HCEC 1CT (cell line): Measurements from ENCODE around the gene KDM7A.
"Not testable (repeated sequence)": the region's sequence is repeated elsewhere in the genome, so short reads cannot be mapped to it uniquely, and the experiment has no call there.

ENCODE experiments used
- DNase-seq: peaks from one replicate; pipeline ENCODE4 v3.0.0-alpha.2; 2017

Gene KDM7A

GRCh38 chr7:140200061-140200989 is 23.5 kb upstream of the KDM7A start:
- no peak for DNase-seq

- no peak for DNase-seq
Observed at GRCh38 chr7:140197938-140198337, 21.2 kb upstream of the KDM7A start.

GRCh38 chr7:140197218-140197890 is 20.6 kb upstream of the KDM7A start:
- no peak for DNase-seq

GRCh38 chr7:140196361-140197217 is 19.8 kb upstream of the KDM7A start:
- peak; percentile 11 for DNase-seq

- no peak for DNase-seq
Observed at GRCh38 chr7:140195859-140196258, 19.1 kb upstream of the KDM7A start.

DNA sequence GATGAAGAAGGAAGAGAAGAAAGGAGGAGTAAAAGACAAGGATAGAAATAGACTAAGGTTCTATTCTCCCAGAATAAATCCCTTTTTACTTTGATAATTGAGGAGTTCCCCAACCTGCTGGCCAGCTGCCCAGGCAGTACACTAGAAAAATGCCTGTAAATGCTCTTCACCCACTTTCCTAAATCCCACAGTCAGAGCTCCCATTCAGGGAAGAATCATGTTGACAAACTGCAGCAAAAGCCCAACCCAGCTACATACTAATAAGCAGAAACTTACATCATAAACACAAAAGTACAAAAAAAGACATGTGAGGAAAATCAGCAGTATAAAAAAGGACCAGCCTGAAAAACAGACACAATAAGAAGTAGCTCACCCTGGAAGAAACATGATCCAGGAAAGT is 15.8 kb upstream of the KDM7A start:
- DNase-seq: no peak

DNA sequence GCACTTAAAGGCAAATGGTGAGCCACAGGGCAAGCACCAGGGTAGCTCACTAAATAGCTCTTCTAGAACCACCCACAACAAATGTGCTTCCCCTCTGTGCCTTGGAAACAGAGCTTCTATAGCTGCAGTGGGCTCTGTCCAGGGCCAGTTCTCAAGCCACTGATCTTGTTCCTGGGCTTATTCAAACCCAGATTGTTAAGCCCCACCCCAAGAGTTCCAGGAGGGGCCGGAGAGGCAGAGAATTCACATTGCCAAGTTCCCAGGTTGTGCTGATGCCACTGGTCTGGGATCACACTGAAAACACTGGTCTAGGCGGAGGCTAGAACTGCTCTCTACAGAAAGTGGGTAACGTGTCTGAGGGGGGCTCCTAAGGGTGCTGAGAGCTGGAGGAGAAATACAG is 15.4 kb upstream of the KDM7A start:
- DNase-seq: no peak

DNA sequence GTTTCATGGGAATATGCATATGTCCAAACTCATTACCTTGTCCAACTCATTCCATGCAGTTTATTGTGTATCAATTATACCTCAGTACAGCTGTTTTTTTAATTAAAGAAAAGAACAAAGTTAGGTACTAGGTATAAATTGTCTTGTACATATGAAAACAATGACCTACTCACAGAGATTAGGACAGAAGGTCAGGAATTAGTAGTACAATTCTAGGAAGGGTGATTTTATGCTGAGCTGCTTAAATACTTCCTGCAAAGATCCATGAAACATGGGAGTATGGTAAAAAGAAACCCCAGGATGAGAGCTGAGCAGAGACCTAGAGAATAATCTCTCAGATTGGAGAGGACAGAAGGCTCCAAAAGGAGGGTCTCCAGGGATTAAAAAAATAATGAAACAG is 13.8 kb upstream of the KDM7A start:
- DNase-seq: no peak

DNA sequence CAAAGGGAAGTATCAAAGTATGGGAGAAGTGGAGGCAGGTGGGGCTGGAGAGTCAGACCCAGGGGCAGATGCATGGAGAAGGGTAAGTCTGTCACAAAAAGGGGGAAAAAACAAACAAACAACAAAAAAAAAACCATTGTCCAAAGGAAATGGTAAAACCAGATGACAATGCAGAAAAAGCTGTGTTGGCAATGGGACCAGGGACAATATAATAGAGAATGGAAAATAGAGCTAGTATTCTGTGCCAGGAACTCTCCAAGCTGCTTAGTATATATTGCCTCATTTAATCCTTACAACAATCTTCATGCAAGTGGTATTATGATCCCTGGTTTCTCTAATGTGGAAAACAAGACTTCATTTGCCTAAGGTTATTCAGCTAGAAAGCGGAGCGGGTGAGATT is 13.1 kb upstream of the KDM7A start:
- no peak for DNase-seq

GRCh38 chr7:140182917-140183316 is 6.1 kb upstream of the KDM7A start:
- no peak for DNase-seq

- no peak for DNase-seq
Observed at GRCh38 chr7:140179339-140179738, 2.6 kb upstream of the KDM7A start.

DNA sequence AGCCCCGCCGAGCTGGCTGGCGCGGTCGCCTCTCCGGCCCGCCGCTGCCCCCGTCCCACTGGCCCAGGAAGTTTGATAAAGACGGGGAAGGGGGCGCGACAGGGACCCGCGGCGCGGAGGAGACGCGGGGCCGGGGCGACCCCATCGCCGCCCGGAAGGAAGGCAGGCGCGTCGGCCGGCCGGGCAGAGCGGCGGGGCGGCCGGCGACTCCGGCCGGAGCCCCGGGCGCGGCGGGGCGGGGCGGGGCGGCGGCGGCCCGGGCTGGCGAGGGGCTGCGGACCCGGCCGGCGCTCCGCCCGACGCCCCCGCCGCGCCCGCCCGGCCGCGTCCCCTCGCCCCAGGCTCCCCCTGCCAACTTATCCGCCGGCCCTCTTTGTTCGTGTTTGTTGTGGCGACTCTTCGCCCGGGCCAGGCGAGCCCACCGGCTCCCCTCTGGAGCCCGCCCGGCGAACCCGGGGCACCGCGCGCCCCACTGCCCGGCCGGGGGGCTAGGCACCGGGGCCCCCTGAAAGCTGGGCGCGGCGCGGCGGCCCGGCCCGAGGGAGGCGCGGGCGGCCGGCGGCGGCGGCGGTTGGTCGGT is 571 bp downstream of the KDM7A start:
- DNase-seq: no peak

DNA sequence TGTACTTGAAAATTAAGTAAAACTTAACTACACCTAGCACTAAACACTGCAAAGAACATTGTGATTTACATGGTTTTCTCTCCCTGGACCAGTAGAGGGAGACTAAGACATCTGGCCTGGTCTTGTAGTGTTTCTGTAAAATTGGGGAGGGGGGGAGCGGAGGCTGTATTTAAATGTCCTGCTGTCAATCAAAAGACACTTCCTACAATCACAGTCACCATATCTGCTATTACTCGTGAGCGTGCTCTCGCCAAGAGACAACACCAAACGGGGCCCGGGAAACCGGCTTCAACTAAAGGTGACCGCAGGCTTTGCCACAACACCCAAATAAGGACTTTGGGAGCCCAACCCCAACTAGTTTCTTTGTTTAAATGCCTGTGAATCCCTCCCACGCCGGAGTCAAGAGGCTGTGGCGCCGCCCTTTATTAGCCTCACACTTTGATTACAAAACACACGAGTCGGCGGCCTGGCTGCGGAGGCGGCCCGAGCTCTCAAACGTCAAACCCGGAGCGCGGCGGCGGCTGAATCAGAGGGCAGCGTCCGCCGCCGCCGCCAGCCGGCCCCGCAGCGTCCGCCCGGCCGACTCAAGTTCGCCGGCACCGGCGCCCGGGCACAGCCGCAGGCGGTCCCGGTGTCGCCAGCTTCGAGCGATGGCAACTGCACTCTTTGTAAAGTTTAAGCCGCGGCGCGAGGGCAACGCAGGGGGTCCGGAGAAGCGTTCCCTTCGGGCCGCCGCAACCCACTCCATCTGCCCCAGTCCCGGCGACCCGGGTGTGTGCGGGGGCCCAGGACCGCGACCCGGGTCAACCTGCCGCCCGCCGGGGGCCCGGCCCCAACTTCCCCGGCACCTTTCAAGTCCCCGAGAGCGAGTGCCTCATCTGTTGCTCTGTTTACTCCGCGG is 1.3 kb downstream of the KDM7A start:
- DNase-seq: peak; percentile 95

- DNase-seq: no peak
Observed at GRCh38 chr7:140174217-140174616, 2.6 kb downstream of the KDM7A start.

DNA sequence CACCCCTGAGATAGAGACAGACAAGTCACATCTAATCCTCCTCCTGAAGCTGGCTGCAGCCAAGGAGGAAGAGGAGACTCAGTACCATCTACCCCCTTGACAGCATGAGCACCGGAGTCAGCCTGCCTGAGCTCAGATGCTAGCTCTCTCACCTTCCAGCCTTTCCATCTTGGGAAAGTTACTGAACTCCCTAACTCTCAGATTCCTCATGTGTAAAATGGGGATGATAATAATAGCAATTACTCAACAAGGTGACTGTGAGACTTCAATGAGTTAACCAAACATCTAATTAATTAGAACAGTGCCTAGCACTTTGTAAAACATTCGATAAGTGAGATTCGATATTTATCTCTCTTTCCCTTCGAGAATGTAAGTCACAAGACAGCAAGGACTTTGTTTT is 6.4 kb downstream of the KDM7A start:
- no peak for DNase-seq

DNA sequence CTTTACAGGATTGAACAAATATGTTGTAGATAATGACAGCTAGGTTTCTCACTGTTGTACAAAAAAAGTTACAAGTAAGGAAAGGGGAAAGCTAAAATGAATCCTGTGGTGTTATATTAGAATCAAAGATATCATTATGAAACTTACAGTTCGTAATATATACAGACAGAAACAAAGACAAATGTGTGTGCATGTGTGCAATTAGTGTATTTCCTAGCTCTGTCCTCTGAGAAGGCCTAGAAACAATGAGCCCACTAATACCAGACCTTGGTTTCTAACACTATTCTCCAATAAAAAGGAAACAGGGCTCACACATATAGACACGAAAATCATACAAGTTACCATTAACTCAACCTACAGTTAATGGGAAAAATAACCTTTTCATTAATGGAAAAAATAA is 8.0 kb downstream of the KDM7A start:
- DNase-seq: no peak

- DNase-seq: peak; percentile 73
Observed at GRCh38 chr7:140165422-140165821, 11.4 kb downstream of the KDM7A start.

DNA sequence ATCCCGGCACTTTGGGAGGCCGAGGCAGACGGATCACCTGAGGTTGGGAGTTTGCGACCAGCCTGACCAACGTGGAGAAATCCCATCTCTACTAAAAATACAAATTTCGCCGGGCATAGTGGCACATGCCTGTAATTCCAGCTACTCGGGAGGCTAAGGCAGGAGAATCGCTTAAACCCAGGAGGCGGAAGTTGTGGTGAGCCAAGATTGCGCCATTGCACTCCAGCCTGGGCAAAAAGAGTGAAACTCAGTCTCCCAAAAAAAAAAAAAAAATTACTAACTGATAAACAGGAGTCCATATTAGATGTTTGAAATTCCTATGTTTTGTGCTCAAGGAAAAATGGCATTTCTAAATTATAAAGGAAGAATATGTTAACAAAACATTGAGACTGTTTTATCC is 14.7 kb downstream of the KDM7A start:
- DNase-seq: not testable (repeated sequence)

GRCh38 chr7:140161047-140161446 is 15.7 kb downstream of the KDM7A start:
- no peak for DNase-seq

DNA sequence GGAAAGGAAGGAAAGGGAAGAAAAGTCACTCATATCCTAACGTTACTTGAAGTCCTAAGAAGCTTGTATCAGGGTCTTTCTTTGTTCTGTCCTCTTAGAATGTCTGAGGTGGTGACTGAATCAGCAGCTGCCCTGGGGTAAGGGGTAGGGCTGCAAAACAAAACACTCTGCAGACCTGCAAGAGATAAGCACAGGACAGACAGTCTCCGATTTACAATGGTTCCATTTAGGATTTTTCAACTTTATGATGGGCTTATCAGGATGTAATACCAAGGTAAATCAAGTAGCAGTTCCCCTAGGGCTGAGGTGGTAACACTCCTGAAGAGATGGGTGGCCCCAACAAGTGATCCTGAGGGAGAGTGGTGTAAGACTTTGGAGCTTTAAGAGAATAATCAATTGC is 16.5 kb downstream of the KDM7A start:
- no peak for DNase-seq

GRCh38 chr7:140159497-140159896 is 17.3 kb downstream of the KDM7A start:
- DNase-seq: no peak
